H9 (cell line): ENCODE measurements around the gene CHRNA4. TPM values are rescaled to one million over a fixed set of nuclear protein-coding genes. Genes with fewer than 3 reads are reported as not detected.

ENCODE experiments used
- DNase-seq: peaks from one replicate; pipeline ENCODE4 v3.0.0-alpha.2; 2017
- H2AFZ ChIP-seq: one replicate; pipeline ENCODE4 v1.6.1; 2013; ENCODE audit warnings: mild to moderate bottlenecking, low read length, control low read depth, moderate library complexity
- H2AK5ac ChIP-seq: 2 replicates; pipeline ENCODE4 v1.6.1; 2013; ENCODE audit warnings: low read length, control low read depth, mixed read lengths; ENCODE audit not compliant: insufficient read length
- H2BK120ac ChIP-seq: one replicate; pipeline ENCODE4 v1.6.1; 2013; ENCODE audit warnings: low read depth, mild to moderate bottlenecking, low read length, control low read depth, inconsistent platforms; ENCODE audit not compliant: poor library complexity, severe bottlenecking
- H2BK12ac ChIP-seq: 2 replicates; pipeline ENCODE4 v1.6.1; 2013; ENCODE audit warnings: low read length, control low read depth, mixed read lengths, low read depth; ENCODE audit not compliant: insufficient read length
- H2BK15ac ChIP-seq: 2 replicates; pipeline ENCODE4 v1.6.1; 2013; ENCODE audit warnings: low read depth, low read length, control low read depth
- H2BK20ac ChIP-seq: one replicate; pipeline ENCODE4 v1.6.1; 2013; ENCODE audit warnings: low read depth, mild to moderate bottlenecking, low read length, control low read depth, inconsistent platforms; ENCODE audit not compliant: poor library complexity, severe bottlenecking
- H2BK5ac ChIP-seq: 2 replicates; pipeline ENCODE4 v1.6.1; 2013; ENCODE audit warnings: low read length, control low read depth, mixed read lengths; ENCODE audit not compliant: insufficient read length
- H3K14ac ChIP-seq: 2 replicates; pipeline ENCODE4 v1.6.1; 2013; ENCODE audit warnings: low read length, control low read depth; ENCODE audit not compliant: insufficient read depth
- H3K18ac ChIP-seq: 2 replicates; pipeline ENCODE4 v1.6.1; 2013; ENCODE audit warnings: low read depth, mild to moderate bottlenecking, mixed read lengths, low read length, control low read depth; ENCODE audit not compliant: insufficient read length
- H3K23ac ChIP-seq: 2 replicates; pipeline ENCODE4 v1.6.1; 2013; ENCODE audit warnings: low read length, control low read depth, mixed read lengths, low read depth; ENCODE audit not compliant: insufficient read length
- H3K23me2 ChIP-seq: 2 replicates; pipeline ENCODE4 v1.6.1; 2013; ENCODE audit warnings: low read depth, mild to moderate bottlenecking, mixed read lengths, low read length, control low read depth; ENCODE audit not compliant: insufficient read length, poor library complexity, severe bottlenecking
- H3K27ac ChIP-seq: 2 replicates; pipeline ENCODE4 v1.5.1; 2013; ENCODE audit warnings: low read length, control low read depth, mixed read lengths, low read depth; ENCODE audit not compliant: insufficient read length
- H3K27me3 ChIP-seq: 2 replicates; pipeline ENCODE4 v1.6.1; 2013; ENCODE audit warnings: low read length, control low read depth, inconsistent platforms; ENCODE audit not compliant: insufficient read depth
- H3K4ac ChIP-seq: 2 replicates; pipeline ENCODE4 v1.6.1; 2013; ENCODE audit warnings: low read depth, mild to moderate bottlenecking, control low read depth, inconsistent platforms, low read length, moderate library complexity
- H3K4me1 ChIP-seq: 2 replicates; pipeline ENCODE4 v1.6.1; 2013; ENCODE audit warnings: low read length, control low read depth, inconsistent platforms; ENCODE audit not compliant: insufficient read depth
- H3K4me2 ChIP-seq: 2 replicates; pipeline ENCODE4 v1.6.1; 2013; ENCODE audit warnings: low read length, control low read depth, mixed read lengths; ENCODE audit not compliant: insufficient read length, insufficient read depth
- H3K56ac ChIP-seq: 2 replicates; pipeline ENCODE4 v1.6.1; 2013; ENCODE audit warnings: low read depth, mild to moderate bottlenecking, mixed read lengths, low read length, control low read depth; ENCODE audit not compliant: insufficient read length
- H3K79me1 ChIP-seq: 2 replicates; pipeline ENCODE4 v1.6.1; 2013; ENCODE audit warnings: low read depth, mild to moderate bottlenecking, moderate library complexity, low read length, control low read depth, inconsistent platforms; ENCODE audit not compliant: insufficient read depth, poor library complexity, severe bottlenecking
- H3K79me2 ChIP-seq: 2 replicates; pipeline ENCODE4 v1.6.1; 2013; ENCODE audit warnings: low read length, control low read depth, inconsistent platforms; ENCODE audit not compliant: insufficient read depth
- H3K9ac ChIP-seq: 2 replicates; pipeline ENCODE4 v1.6.1; 2013; ENCODE audit warnings: low read length, control low read depth, mixed read lengths; ENCODE audit not compliant: insufficient read length; ENCODE audit errors: extremely low read depth
- H3K9me3 ChIP-seq: one replicate; pipeline ENCODE4 v1.6.1; 2013; ENCODE audit warnings: low read depth, low read length, inconsistent platforms; ENCODE audit not compliant: control insufficient read depth
- H3T11ph ChIP-seq: one replicate; pipeline ENCODE4 v1.6.1; 2013; ENCODE audit warnings: mild to moderate bottlenecking, low read length, control low read depth, inconsistent platforms
- H4K20me1 ChIP-seq: one replicate; pipeline ENCODE4 v1.6.1; 2013; ENCODE audit not compliant: control insufficient read depth, insufficient read length, insufficient read depth
- H4K5ac ChIP-seq: 2 replicates; pipeline ENCODE4 v1.6.1; 2013; ENCODE audit warnings: low read depth, mild to moderate bottlenecking, mixed read lengths, low read length, control low read depth; ENCODE audit not compliant: insufficient read length
- H4K8ac ChIP-seq: replicated peaks from 2 replicates; pipeline ENCODE4 v1.6.1; 2013; ENCODE audit warnings: low read length, control low read depth, mixed read lengths, low read depth; ENCODE audit not compliant: insufficient read length
- H4K91ac ChIP-seq: 2 replicates; pipeline ENCODE4 v1.6.1; 2013; ENCODE audit warnings: low read depth, mild to moderate bottlenecking, moderate library complexity, mixed read lengths, low read length, control low read depth; ENCODE audit not compliant: insufficient read length
- H3K27ac Mint-ChIP-seq, 3 experiments: 2 replicates in 2 of 3; 3 replicates in 1 of 3; pipeline ENCODE4 v1.8.0; 2020 to 2021; ENCODE audit warnings: mixed read lengths in 3 of 3, mild to moderate bottlenecking in 1 of 3, moderate library complexity in 1 of 3
- H3K27me3 Mint-ChIP-seq: 2 replicates; pipeline ENCODE4 v1.8.0; 2021; ENCODE audit warnings: low read depth, mild to moderate bottlenecking, moderate library complexity, mixed read lengths
- H3K36me3 Mint-ChIP-seq, 3 experiments: 2 replicates in 2 of 3; 3 replicates in 1 of 3; pipeline ENCODE4 v1.8.0; 2020 to 2021; ENCODE audit warnings: low read depth in 3 of 3, mixed read lengths in 3 of 3; ENCODE audit not compliant: insufficient read depth in 1 of 3
- H3K4me1 Mint-ChIP-seq, 2 experiments: 2 replicates each; pipeline ENCODE4 v1.8.0; 2020; ENCODE audit warnings: mixed read lengths in 2 of 2
- H3K4me3 Mint-ChIP-seq, 2 experiments: 2 replicates in 1 of 2; 3 replicates in 1 of 2; pipeline ENCODE4 v1.8.0; 2020 to 2021; ENCODE audit warnings: mild to moderate bottlenecking in 2 of 2, mixed read lengths in 2 of 2, moderate library complexity in 1 of 2
- H3K9me3 Mint-ChIP-seq, 2 experiments: 2 replicates in 1 of 2; 3 replicates in 1 of 2; pipeline ENCODE4 v1.8.0; 2020; ENCODE audit warnings: mild to moderate bottlenecking in 2 of 2, mixed read lengths in 2 of 2, moderate library complexity in 1 of 2
- WGBS: extraction: QIAGEN DNeasy Blood & Tissue Kit; methylation state at CpG from one replicate; pipeline ENCODE4 v1.1.7; 2013; ENCODE audit warnings: missing lambda C conversion rate, low lambda C conversion rate, mixed read lengths; ENCODE audit not compliant: insufficient read length; ENCODE audit errors: extremely low coverage; 5-methylcytosine and 5-hydroxymethylcytosine counted together
- total RNA-seq: library from RNA; stranded (reverse); gene quantifications from 2 replicates; pipeline ENCODE4 v1.2.1, GENCODE V29; 2021
- TF ChIP-seq, protein P1 (sequence below): fragments of 200-600 bp; sonication (generic); conservative IDR thresholded peaks from 3 replicates; pipeline ENCODE4 v1.8.0; 2021; ENCODE audit warnings: antibody characterized with exemption, mild to moderate bottlenecking

The CHRNA4 gene
- total RNA-seq, 1 experiment from 2014 or later = 2.5 TPM

DNA sequence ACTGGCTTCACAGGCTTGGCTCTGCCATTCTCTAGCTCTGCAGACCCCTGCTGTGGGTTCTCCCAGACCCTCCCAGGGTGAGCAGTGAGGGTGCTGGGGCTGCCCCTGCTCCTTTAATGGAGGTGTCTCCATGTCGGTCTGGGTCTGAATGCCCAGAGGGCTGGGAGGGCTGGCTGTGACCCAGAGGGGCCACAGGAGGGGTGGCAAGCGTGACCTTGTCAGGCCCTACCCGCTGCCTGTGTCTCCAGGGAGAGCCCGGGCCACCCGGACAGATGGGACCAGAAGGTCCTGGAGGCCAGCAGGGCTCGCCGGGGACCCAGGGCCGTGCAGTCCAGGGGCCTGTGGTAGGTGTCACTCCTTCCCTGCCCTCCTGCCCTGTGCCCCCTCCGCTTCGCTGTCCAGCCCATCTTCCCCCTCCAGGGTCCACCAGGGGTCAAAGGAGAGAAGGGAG, 36.1 kb downstream of the CHRNA4 start:
- H3K27ac ChIP-seq = no peak overlapping the region
- H3K4me1 ChIP-seq = no peaks in the 10 kb centered on the region
- no CpG with 5 or more reads among the region's 10 CpGs for WGBS
- H3K79me2 ChIP-seq = no peaks in the 10 kb centered on the region
- H3K14ac ChIP-seq = no peak overlapping the region
- H3T11ph ChIP-seq = no peak overlapping the region
- H3K23me2 ChIP-seq = no peaks in the 10 kb centered on the region
- H2BK5ac ChIP-seq = no peak overlapping the region
- H3K27me3 Mint-ChIP-seq = peaks cover 6% of the 10 kb centered on the region; the same call in 1 of the 2 replicates
- no peak overlapping the region for H2AK5ac ChIP-seq
- TF ChIP-seq, protein P1, sequence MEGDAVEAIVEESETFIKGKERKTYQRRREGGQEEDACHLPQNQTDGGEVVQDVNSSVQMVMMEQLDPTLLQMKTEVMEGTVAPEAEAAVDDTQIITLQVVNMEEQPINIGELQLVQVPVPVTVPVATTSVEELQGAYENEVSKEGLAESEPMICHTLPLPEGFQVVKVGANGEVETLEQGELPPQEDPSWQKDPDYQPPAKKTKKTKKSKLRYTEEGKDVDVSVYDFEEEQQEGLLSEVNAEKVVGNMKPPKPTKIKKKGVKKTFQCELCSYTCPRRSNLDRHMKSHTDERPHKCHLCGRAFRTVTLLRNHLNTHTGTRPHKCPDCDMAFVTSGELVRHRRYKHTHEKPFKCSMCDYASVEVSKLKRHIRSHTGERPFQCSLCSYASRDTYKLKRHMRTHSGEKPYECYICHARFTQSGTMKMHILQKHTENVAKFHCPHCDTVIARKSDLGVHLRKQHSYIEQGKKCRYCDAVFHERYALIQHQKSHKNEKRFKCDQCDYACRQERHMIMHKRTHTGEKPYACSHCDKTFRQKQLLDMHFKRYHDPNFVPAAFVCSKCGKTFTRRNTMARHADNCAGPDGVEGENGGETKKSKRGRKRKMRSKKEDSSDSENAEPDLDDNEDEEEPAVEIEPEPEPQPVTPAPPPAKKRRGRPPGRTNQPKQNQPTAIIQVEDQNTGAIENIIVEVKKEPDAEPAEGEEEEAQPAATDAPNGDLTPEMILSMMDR = no peak
- no peak overlapping the region for H3K27ac Mint-ChIP-seq
- no peak overlapping the region for H2AFZ ChIP-seq
- H3K9me3 ChIP-seq = no peaks in the 10 kb centered on the region
- no peak overlapping the region for H3K4me2 ChIP-seq
- no peak overlapping the region for H3K23ac ChIP-seq
- peaks cover 0 to 10% of the 10 kb centered on the region in 2 experiments; a peak in 2 of 4 replicates for H3K4me1 Mint-ChIP-seq
- H4K91ac ChIP-seq = no peak overlapping the region
- H2BK15ac ChIP-seq = no peak overlapping the region
- H3K4me3 Mint-ChIP-seq = no peak overlapping the region
- H3K36me3 Mint-ChIP-seq = no peaks in the 10 kb centered on the region
- H4K5ac ChIP-seq = no peak overlapping the region
- H2BK12ac ChIP-seq = no peak overlapping the region
- H3K4ac ChIP-seq = no peak overlapping the region
- no peak overlapping the region for H2BK120ac ChIP-seq
- H3K27me3 ChIP-seq = no peaks in the 10 kb centered on the region
- no peaks in the 10 kb centered on the region for H4K20me1 ChIP-seq
- no peak overlapping the region for H3K9ac ChIP-seq
- H3K18ac ChIP-seq = no peak overlapping the region
- no peak overlapping the region for H4K8ac ChIP-seq
- no peak overlapping the region for H3K56ac ChIP-seq
- H2BK20ac ChIP-seq = no peak overlapping the region
- no peaks in the 10 kb centered on the region for H3K9me3 Mint-ChIP-seq
- DNase-seq = no peak
- no peaks in the 10 kb centered on the region for H3K79me1 ChIP-seq
